ENCODE results near the gene GALM.
A peak's percentile ranks its signal among the peaks of the same experiment; 100 is the strongest.

GALM gene

GRCh38 chr2:38765149-38765548 is 99.2 kb downstream of the GALM start:
- Mint-ChIP-seq H3K27me3 (ENCODE audit: low read depth, poor library complexity) (peaks cover 6% of the 10 kb centered on the region), H3K9me3 (no peaks in the 10 kb centered on the region), H3K4me3 (no peak overlapping the region), H3K36me3 (ENCODE audit: low read depth) (no peaks in the 10 kb centered on the region), H3K27ac (no peak overlapping the region), H3K4me1 (peaks cover 6% of the 10 kb centered on the region)
- no peak for TF ChIP-seq CTCF (IDR thresholded peaks at IDR 0.05)
- no peak for DNase-seq

DNA sequence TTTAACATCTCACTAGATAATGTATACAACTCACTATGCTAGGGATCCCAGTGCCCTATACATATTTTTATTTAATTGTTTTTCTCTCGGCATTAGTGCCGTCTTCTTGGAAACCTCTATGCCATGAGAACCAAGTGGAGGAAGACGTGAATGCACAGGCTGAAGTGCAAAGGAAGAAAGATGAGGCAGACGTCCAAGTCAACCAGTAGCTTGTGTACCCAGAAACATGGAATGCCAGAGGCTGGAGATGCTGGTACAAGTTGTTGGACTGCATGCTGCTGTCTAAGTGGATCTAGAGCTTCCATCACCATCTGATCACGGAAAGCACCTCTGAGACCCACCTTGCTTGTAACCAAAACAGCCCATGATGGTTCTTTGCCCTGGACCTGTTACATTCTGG is 99.6 kb downstream of the GALM start:
- H3K4me3 Mint-ChIP-seq = no peak overlapping the region
- no peaks in the 10 kb centered on the region for H3K36me3 Mint-ChIP-seq (ENCODE audit: low read depth)
- TF ChIP-seq CTCF (IDR thresholded peaks at IDR 0.05) = no peak
- peaks cover 10% of the 10 kb centered on the region for H3K4me1 Mint-ChIP-seq
- no peak for DNase-seq
- H3K27me3 Mint-ChIP-seq (ENCODE audit: low read depth, poor library complexity) = peaks cover 6% of the 10 kb centered on the region
- H3K9me3 Mint-ChIP-seq = no peaks in the 10 kb centered on the region
- H3K27ac Mint-ChIP-seq = no peak overlapping the region

DNA sequence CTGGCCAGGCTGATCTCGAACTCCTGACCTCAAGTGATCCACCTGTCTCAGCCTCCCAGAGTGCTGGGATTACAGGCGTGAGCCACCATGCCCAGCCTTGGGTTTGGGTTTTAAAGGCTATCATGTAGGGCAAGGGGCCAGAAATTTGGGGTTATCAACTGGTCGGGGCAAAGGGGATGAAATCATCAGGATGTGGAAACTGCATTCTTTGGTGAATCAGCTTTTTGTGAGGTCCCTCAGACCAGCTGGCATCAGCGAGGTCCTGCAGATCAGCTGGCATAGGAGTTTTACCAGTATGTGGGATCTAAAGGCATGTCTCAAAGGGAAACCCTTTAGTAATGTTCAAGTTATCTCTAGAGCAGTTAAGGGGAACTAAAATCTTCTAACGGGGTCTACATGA is 105.7 kb downstream of the GALM start:
- TF ChIP-seq CTCF (IDR thresholded peaks at IDR 0.05) = no peak
- no peak for DNase-seq
- Mint-ChIP-seq H3K4me1 (peaks cover 15% of the 10 kb centered on the region), H3K27me3 (ENCODE audit: low read depth, poor library complexity) (peaks cover 23% of the 10 kb centered on the region), H3K36me3 (ENCODE audit: low read depth) (no peaks in the 10 kb centered on the region), H3K9me3 (peaks cover 3% of the 10 kb centered on the region), H3K4me3 (no peak overlapping the region), H3K27ac (no peak overlapping the region)

DNA sequence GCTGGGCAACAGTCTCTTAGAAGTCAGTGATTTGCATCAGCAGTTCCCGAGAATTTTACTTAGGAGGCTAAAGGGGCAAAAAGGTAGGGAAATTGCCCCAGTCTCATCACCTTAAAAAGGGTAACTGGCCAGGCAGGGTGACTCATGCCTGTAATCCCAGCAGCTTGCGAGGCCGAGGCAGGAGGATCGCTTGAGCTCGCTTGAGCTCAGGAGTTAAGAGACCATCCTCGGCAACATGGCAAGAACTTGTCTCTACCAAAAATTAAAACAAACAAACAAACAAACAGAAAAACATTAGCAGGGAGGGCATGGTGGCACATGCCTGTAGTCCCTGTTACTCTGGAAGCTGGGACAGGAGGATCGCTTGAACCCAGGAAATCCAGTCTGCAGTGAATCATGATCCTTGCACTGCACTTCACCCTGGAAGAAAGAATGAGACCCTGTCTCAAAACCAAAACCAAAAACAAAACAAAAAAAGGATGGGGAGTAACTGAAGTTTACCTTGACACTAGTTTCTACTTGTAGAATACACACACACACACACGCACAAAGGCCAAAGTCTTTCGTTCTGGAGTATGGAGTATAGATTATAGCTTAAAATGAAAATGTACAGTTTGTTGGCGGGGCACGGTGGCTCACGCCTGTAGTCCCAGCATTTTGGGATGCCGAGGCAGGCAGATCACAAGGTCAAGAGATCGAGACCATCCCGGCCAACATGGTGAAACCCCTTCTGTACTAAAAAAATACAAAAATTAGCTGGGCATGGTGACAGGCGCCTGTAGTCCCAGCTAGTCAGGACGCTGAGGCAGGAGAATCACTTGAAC is 109.4 kb downstream of the GALM start:
- H3K27ac Mint-ChIP-seq = no peak overlapping the region

DNA sequence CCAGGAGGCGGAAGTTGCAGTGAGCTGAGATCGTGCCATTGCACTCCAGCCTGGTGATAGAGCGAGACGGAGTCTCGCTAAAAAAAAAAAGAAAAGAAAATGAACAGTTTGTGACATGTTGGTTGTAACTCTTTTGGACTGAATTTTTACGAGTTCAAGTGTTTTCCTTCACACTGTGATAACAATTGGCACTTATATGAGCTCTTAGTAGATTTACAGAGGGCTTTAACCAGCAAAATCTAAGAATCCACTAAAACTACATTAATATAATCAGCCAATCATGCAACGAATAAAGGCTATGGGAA is 110.0 kb downstream of the GALM start:
- Mint-ChIP-seq H3K4me3 (no peak overlapping the region), H3K4me1 (peaks cover 17% of the 10 kb centered on the region), H3K27ac (no peak overlapping the region), H3K27me3 (ENCODE audit: low read depth, poor library complexity) (peaks cover 28% of the 10 kb centered on the region), H3K36me3 (ENCODE audit: low read depth) (peaks cover 6% of the 10 kb centered on the region), H3K9me3 (peaks cover under 1% of the 10 kb centered on the region)
- no peak for TF ChIP-seq CTCF (IDR thresholded peaks at IDR 0.05)
- DNase-seq = no peak

More for the DNA sequence above, 109.4 kb downstream of the GALM start:
- H3K36me3 Mint-ChIP-seq (ENCODE audit: low read depth) = peaks cover under 1% of the 10 kb centered on the region
- peaks cover 28% of the 10 kb centered on the region for H3K27me3 Mint-ChIP-seq (ENCODE audit: low read depth, poor library complexity)
- DNase-seq = no peak
- no peak overlapping the region for H3K4me3 Mint-ChIP-seq
- TF ChIP-seq CTCF (IDR thresholded peaks at IDR 0.05) = no peak
- H3K4me1 Mint-ChIP-seq = peaks cover 23% of the 10 kb centered on the region
- H3K9me3 Mint-ChIP-seq = peaks cover 3% of the 10 kb centered on the region

DNA sequence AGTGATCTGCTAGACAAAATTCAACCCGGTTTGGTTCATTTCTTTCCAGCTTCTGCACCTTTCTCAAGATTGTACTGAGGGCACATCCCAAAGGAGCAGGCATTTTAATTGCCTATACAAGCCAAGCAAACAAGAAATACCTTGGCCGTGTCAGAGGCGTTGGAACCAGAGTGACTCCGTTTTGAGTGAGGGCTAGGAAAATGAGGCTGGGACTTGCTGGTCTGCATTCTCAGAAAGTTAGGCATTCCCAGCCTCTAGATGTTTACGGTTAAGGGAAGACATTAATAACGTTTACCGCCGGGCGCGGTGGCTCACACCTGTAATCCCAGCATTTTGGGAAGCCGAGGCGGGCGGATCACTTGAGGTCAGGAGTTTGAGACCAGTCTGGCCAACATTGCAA is 110.6 kb downstream of the GALM start:
- no peak for DNase-seq
- Mint-ChIP-seq H3K9me3 (no peaks in the 10 kb centered on the region), H3K27me3 (ENCODE audit: low read depth, poor library complexity) (peaks cover 28% of the 10 kb centered on the region), H3K4me1 (peaks cover 15% of the 10 kb centered on the region), H3K27ac (no peak overlapping the region), H3K4me3 (peak overlapping the region; percentile 58), H3K36me3 (ENCODE audit: low read depth) (peaks cover 13% of the 10 kb centered on the region)
- TF ChIP-seq CTCF (IDR thresholded peaks at IDR 0.05) = no peak

Data from nephron progenitor cell (in vitro differentiated cells).